HG03378 (cell line): ENCODE data around the gene PSEN1.

ENCODE experiments used
- ATAC-seq: cut with Tn5 transposase; IDR thresholded peaks from one replicate; pipeline ENCODE4 v1.9.1; 2021; ENCODE audit warnings: mild to moderate bottlenecking, moderate library complexity; ENCODE audit not compliant: unreplicated experiment

The PSEN1 gene

GRCh38 chr14:73250781-73251500 is 114.6 kb downstream of the PSEN1 start:
- ATAC-seq, result no peak

GRCh38 chr14:73251516-73252215 is 115.4 kb downstream of the PSEN1 start:
- no peak for ATAC-seq

- ATAC-seq, result no peak
Observed at GRCh38 chr14:73252491-73253322, 116.4 kb downstream of the PSEN1 start.

DNA sequence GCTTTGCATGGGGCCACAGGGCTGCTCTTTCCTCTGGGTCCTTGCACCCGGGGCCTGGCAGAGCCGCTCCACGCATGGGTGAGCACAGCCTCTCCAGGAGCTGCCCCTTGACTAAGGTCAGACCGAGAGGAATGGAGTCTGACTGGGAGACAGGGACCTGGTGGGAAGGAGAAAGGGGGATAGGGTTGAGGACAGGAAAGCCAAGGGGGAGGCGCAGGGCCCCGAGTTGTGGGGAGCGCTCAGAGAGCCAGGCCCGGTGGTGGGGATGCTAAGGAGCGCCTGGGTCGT is 117.0 kb downstream of the PSEN1 start:
- ATAC-seq, result no peak

DNA sequence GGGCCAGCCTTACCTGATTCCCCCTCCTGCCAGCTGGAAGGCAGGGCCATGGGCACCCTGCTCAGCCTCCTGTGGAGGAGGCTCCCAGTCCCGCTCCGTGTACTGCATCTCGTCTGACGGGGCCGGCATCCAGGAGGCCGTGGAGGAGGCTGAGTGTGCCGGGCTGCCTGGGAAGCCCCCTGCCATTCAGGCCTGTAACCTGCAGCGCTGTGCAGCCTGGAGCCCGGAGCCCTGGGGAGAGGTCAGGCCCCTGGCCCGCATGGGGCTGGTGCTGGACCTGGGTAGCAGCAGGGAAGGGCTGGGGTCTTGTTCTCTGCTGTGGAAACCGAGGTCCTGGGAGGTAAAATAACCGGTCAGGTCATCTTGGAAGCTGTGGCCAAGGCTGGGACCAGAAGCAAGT is 117.4 kb downstream of the PSEN1 start:
- no peak for ATAC-seq

DNA sequence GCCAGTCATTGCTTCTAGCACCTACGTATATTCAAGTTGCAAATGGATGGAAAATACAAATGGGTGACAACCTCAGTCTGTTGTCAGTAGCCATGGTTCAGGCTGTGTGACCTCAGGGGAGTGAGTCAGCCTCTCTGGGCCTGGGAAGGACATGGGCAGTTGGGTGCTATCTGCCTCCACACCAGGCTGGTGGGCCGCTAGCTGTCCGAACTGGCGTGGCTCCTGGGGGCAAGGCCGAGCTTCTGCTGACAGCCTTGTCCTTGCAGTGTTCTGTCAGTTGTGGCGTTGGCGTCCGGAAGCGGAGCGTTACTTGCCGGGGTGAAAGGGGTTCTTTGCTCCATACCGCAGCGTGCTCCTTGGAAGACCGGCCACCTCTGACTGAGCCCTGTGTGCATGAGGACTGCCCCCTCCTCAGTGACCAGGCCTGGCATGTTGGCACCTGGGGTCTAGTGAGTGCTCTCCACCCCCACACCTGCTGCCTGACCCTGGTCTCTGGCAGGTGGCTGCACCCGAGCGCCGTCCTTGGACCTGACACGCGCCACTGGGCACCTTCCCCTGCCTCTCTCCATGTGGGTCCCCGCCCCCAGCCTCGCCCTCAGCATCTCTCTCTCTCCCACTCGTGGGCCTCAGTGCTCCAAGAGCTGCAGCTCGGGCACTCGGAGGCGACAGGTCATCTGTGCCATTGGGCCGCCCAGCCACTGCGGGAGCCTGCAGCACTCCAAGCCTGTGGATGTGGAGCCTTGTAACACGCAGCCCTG is 118.1 kb downstream of the PSEN1 start:
- ATAC-seq, result no peak

GRCh38 chr14:73255005-73255400 is 118.7 kb downstream of the PSEN1 start:
- no peak for ATAC-seq

DNA sequence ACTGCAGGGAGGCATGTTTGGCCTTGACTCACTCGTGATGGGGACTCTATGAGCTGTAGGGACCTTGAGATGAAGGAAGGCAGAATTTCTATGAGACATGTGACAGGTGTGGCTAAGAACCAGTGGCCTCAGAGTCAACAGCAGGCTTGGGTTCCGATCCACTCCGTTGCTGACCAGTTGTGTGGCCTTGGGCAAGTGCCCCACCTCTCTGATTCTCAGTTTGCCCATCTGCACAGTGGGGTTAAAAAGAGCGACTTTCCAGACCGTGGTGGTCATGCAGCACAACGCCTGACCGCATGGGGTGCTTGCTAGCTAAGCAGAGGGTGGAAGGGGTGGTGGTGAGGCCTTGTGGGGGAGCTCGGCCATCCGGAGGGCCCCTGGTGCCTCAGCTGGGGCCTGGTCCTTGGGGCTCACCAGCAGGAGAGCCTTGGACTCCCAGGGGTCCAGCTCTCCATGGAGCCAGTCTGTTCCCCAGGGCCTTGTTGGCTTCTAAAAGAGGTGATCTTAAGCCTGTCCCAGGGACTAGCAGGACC is 119.5 kb downstream of the PSEN1 start:
- ATAC-seq, result no peak

DNA sequence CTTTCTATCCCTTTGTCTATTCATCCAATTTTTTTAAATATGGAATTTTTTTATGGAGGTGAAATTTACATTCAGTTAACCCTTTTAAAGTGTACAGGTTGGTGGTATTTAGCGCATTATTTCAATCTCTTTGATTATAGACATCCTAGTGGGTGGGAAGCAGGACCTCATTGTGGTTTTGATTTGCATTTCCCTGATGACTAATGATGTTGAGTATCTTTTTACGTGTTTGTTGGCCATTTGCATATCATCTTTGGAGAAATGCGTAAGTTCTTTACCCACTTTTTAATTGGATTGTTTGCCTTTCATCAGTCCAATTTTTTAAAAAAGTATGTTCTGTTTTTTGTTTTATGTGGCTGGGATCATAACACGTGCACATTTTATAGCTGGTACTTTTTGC is 121.8 kb downstream of the PSEN1 start:
- no peak for ATAC-seq

DNA sequence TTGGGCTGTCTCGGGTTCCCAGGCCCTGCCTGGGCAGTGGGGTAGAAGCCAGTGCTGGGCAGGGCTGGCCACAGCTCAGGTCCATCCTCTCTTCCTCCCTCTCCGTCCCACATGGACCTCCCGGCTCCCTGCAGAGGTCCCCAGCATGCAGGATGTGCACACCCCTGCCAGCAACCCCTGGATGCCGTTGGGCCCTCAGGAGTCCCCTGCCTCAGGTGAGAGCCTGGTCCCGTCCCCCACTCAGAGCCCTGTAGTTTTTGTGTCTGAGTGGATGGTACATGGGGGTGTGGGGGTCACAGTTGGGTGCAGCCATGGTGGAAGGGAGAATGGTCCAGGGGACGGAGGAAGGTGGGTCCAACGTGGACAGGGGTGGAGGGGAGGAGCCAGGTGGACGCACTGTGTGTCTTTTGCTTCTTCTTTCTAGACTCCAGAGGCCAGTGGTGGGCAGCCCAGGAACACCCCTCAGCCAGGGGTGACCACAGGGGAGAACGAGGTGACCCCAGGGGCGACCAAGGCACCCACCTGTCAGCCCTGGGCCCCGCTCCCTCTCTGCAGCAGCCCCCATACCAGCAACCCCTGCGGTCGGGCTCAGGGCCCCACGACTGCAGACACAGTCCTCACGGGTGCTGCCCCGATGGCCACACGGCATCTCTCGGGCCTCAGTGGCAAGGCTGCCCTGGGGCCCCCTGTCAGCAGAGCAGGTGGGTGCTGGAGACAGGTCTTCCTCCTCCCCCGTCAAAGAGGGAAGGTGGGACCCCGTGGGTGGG is 122.7 kb downstream of the PSEN1 start:
- no peak for ATAC-seq

DNA sequence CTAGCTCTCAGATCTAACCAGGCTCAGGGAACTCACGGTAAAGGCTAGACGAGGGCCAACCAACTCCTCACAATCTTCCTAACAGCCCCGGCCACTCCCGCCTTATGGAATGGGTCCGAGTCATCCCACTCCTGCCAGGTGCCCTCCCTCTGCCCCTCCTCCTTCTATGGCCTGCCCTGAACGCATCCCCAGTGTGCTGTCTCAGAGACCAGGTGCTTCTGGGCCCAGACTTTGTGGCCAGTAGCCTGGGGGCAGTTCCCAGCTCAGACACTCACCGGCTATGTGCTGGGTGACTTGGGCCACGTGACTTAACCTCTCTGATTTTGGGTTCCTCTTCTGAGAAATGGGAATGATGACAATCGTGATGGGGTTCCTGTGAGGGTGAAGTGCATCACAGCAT is 123.5 kb downstream of the PSEN1 start:
- no peak for ATAC-seq

DNA sequence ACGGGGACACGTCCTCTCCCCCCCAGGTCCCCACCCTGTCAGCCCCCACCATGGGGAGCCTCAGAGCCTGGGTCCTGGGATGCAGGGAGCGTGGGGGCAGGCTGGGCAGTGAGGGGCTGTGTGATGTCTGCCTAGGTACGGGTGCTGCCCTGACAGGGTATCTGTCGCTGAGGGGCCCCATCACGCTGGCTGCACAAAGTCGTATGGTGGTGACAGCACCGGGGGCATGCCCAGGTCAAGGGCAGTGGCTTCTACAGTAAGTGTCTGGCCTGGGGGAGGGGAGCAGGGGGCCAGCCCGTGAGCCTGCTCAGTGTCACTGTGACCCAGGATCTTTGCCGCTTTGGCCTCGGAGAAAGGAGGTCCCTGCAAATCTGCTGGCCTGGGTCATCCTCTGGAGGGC is 124.3 kb downstream of the PSEN1 start:
- ATAC-seq, result no peak

- ATAC-seq, result no peak
Observed at GRCh38 chr14:73261075-73261474, 124.8 kb downstream of the PSEN1 start.

GRCh38 chr14:73261520-73262426 is 125.5 kb downstream of the PSEN1 start:
- ATAC-seq, result no peak

DNA sequence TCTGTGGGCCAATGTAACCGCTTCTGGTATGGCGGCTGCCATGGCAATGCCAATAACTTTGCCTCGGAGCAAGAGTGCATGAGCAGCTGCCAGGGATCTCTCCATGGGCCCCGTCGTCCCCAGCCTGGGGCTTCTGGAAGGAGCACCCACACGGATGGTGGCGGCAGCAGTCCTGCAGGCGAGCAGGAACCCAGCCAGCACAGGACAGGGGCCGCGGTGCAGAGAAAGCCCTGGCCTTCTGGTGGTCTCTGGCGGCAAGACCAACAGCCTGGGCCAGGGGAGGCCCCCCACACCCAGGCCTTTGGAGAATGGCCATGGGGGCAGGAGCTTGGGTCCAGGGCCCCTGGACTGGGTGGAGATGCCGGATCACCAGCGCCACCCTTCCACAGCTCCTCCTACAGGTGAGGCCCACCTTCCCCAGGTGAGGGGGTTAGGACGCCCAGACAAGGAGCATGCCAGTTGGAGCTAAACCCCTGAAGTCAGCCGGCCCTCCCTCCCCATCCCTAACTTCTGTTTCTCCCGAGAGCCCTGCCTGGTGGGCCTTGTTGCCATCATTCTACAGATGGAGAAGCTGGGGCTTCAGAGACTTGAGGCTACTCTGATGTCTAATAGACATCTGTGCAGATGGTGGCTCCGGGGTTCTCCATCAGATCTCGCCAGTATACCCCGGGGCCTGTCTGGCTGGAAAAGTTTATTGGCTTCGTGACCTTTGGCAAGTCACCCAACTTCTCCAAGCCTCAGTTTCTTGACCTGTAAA is 126.3 kb downstream of the PSEN1 start:
- no peak for ATAC-seq

DNA sequence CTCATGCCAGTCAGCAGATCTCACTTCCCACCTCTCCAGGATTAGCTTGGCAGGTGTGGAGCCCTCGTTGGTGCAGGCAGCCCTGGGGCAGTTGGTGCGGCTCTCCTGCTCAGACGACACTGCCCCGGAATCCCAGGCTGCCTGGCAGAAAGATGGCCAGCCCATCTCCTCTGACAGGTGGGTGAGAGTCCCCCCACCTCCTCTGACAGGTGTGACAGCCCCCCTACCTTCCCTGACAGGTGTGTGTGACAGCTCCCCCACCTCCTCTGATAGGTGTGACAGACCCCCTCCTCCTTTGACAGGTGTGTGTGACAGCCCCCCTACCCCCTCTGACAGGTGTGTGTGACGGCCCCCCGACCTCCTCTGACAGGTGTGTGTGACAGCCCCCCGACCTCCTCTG is 127.3 kb downstream of the PSEN1 start:
- ATAC-seq, result no peak

GRCh38 chr14:73264080-73264884 is 128.0 kb downstream of the PSEN1 start:
- no peak for ATAC-seq
